ENCODE measurements around the gene CHST5.
A peak's percentile ranks its signal among the peaks of the same experiment; 100 is the strongest.

The CHST5 gene

GRCh38 chr16:75558846-75559401 lies 23.0 kb upstream of the CHST5 start:
- DNase-seq: no peak
- Histone ChIP-seq H3K23ac (ENCODE audit: low read length in 2 of 2) (no peak overlapping the region), H3K9me3 (ENCODE audit: control insufficient read depth, low read length) (no peaks in the 10 kb centered on the region), H3K79me1 (replicated peaks; ENCODE audit: low read length, poor library complexity, severe bottlenecking) (no peaks in the 10 kb centered on the region), H3K36me3 (ENCODE audit: control insufficient read depth in 1 of 2, insufficient read depth in 2 of 2, low read depth in 1 of 2, low read length in 2 of 2) (no peaks in the 10 kb centered on the region), H3K18ac (ENCODE audit: low read depth in 1 of 2, low read length in 2 of 2) (no peak overlapping the region), H2BK12ac (ENCODE audit: low read length in 2 of 2) (peak overlapping the region; percentile 25 to 54), H3K4me1 (ENCODE audit: control insufficient read depth, insufficient read depth, low read depth, low read length) (peaks cover 7% of the 10 kb centered on the region), H3K27me3 (ENCODE audit: control insufficient read depth in 1 of 2, insufficient read depth in 1 of 2, low read length in 2 of 2) (peaks cover 0 to 20% of the 10 kb centered on the region in 2 experiments), H2BK5ac (ENCODE audit: low read depth, low read length, poor library complexity, severe bottlenecking) (peak overlapping the region; percentile 4), H4K8ac (ENCODE audit: low read length) (no peak overlapping the region), H2AK5ac (ENCODE audit: low read length, severe bottlenecking) (no peak overlapping the region), H3K27ac (ENCODE audit: low read length, poor library complexity, severe bottlenecking) (no peak overlapping the region), H2AFZ (ENCODE audit: low read depth, low read length) (no peak overlapping the region), H2BK120ac (ENCODE audit: low read depth, low read length) (no peak overlapping the region), H3K4me3 (ENCODE audit: insufficient read depth in 1 of 2, low read depth in 1 of 2, low read length in 2 of 2) (no peak overlapping the region), H3K4me2 (ENCODE audit: low read length, poor library complexity, severe bottlenecking) (no peak overlapping the region), H4K91ac (ENCODE audit: low read length) (no peak overlapping the region), H3K14ac (ENCODE audit: low read length in 2 of 2) (peak overlapping the region in 1 of 2 experiments; percentile 43), H3K4ac (ENCODE audit: low read depth in 1 of 2, low read length in 2 of 2) (no peak overlapping the region), H3K9ac (ENCODE audit: low read length) (no peak overlapping the region), H2BK15ac (ENCODE audit: low read depth, poor library complexity, severe bottlenecking) (no peak overlapping the region)
- 87% methylated on average over 2 of the region's 2 CpGs for WGBS

DNA sequence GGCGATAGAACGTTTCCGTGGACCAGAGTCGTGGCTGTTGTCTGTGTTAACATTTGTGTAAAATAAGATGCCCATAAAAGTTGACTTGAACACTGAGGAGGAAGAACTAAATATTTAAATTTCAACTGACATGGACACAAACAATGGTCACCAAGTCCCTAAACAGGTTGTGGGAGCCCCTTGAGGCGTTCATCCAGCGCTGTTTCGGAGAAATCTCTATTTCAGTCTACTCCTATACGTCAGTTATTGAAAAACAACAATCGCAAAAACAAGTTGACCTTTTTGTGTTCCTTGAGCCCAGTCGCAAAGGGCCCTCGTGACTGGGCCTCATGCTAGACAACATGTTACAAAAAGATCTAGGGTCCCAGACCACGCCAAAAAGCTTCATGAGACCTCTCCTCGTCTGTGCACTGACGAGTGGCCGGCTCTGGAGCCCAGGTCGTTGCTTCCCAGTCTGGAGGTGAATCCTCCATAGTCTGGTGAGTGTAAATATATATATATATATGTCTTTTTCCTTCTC lies 20.6 kb upstream of the CHST5 start:
- H3K14ac ChIP-seq (ENCODE audit: low read length in 2 of 2): no peak overlapping the region
- no peaks in the 10 kb centered on the region for H3K9me3 ChIP-seq (ENCODE audit: control insufficient read depth, low read length)
- peaks cover 7% of the 10 kb centered on the region for H3K4me1 ChIP-seq (ENCODE audit: control insufficient read depth, insufficient read depth, low read depth, low read length)
- H4K91ac ChIP-seq (ENCODE audit: low read length): no peak overlapping the region
- peak overlapping the region; percentile 93 for H3K9ac ChIP-seq (ENCODE audit: low read length)
- H3K79me1 ChIP-seq (replicated peaks; ENCODE audit: low read length, poor library complexity, severe bottlenecking): peaks cover 6% of the 10 kb centered on the region
- no peak overlapping the region for H2BK5ac ChIP-seq (ENCODE audit: low read depth, low read length, poor library complexity, severe bottlenecking)
- H3K27ac ChIP-seq (ENCODE audit: low read length, poor library complexity, severe bottlenecking): peak overlapping the region; percentile 12
- no peak overlapping the region for H2AFZ ChIP-seq (ENCODE audit: low read depth, low read length)
- peaks cover 0 to 9% of the 10 kb centered on the region in 2 experiments for H3K27me3 ChIP-seq (ENCODE audit: control insufficient read depth in 1 of 2, insufficient read depth in 1 of 2, low read length in 2 of 2)
- H4K8ac ChIP-seq (ENCODE audit: low read length): peak overlapping the region; percentile 87
- DNase-seq: no peak
- peak overlapping the region in 1 of 2 experiments; percentile 54 for H3K18ac ChIP-seq (ENCODE audit: low read depth in 1 of 2, low read length in 2 of 2)
- 60% methylated on average over 8 of the region's 16 CpGs for WGBS
- peak overlapping the region in 1 of 2 experiments; percentile 54 for H3K4ac ChIP-seq (ENCODE audit: low read depth in 1 of 2, low read length in 2 of 2)
- peak overlapping the region; percentile 77 for H3K4me2 ChIP-seq (ENCODE audit: low read length, poor library complexity, severe bottlenecking)
- no peaks in the 10 kb centered on the region for H3K36me3 ChIP-seq (ENCODE audit: control insufficient read depth in 1 of 2, insufficient read depth in 2 of 2, low read depth in 1 of 2, low read length in 2 of 2)
- peak overlapping the region; percentile 19 for H2BK120ac ChIP-seq (ENCODE audit: low read depth, low read length)
- no peak overlapping the region for H2BK12ac ChIP-seq (ENCODE audit: low read length in 2 of 2)
- peak overlapping the region in 1 of 2 experiments; percentile 94 for H3K4me3 ChIP-seq (ENCODE audit: insufficient read depth in 1 of 2, low read depth in 1 of 2, low read length in 2 of 2)
- H3K23ac ChIP-seq (ENCODE audit: low read length in 2 of 2): no peak overlapping the region
- no peak overlapping the region for H2AK5ac ChIP-seq (ENCODE audit: low read length, severe bottlenecking)
- H2BK15ac ChIP-seq (ENCODE audit: low read depth, poor library complexity, severe bottlenecking): no peak overlapping the region

- Histone ChIP-seq H3K23ac (ENCODE audit: low read length in 2 of 2) (no peak within 1 kb of the TSS), H3K9me3 (ENCODE audit: control insufficient read depth, low read length) (no peaks in the 10 kb centered on the region), H2BK15ac (ENCODE audit: low read depth, poor library complexity, severe bottlenecking) (peak within 1 kb of the TSS; percentile 3), H3K4me3 (ENCODE audit: insufficient read depth in 1 of 2, low read depth in 1 of 2, low read length in 2 of 2) (peak within 1 kb of the TSS; percentile 77 to 94), H2AK5ac (ENCODE audit: low read length, severe bottlenecking) (no peak within 1 kb of the TSS), H4K91ac (ENCODE audit: low read length) (no peak within 1 kb of the TSS), H2BK5ac (ENCODE audit: low read depth, low read length, poor library complexity, severe bottlenecking) (no peak within 1 kb of the TSS), H3K4me2 (ENCODE audit: low read length, poor library complexity, severe bottlenecking) (peak within 1 kb of the TSS; percentile 77), H2BK120ac (ENCODE audit: low read depth, low read length) (peak within 1 kb of the TSS; percentile 19), H3K79me1 (replicated peaks; ENCODE audit: low read length, poor library complexity, severe bottlenecking) (peaks cover 6% of the 10 kb centered on the region), H3K4ac (ENCODE audit: low read depth in 1 of 2, low read length in 2 of 2) (peak within 1 kb of the TSS; percentile 54 to 75), H3K4me1 (ENCODE audit: control insufficient read depth, insufficient read depth, low read depth, low read length) (peaks cover 7% of the 10 kb centered on the region), H2BK12ac (ENCODE audit: low read length in 2 of 2) (no peak within 1 kb of the TSS), H3K27me3 (ENCODE audit: control insufficient read depth in 1 of 2, insufficient read depth in 1 of 2, low read length in 2 of 2) (peaks cover 0 to 9% of the 10 kb centered on the region in 2 experiments), H4K8ac (ENCODE audit: low read length) (peak within 1 kb of the TSS; percentile 87), H3K14ac (ENCODE audit: low read length in 2 of 2) (no peak within 1 kb of the TSS), H3K27ac (ENCODE audit: low read length, poor library complexity, severe bottlenecking) (peak within 1 kb of the TSS; percentile 12), H3K9ac (ENCODE audit: low read length) (peak within 1 kb of the TSS; percentile 93), H3K18ac (ENCODE audit: low read depth in 1 of 2, low read length in 2 of 2) (peak within 1 kb of the TSS; percentile 9 to 54), H3K36me3 (ENCODE audit: control insufficient read depth in 1 of 2, insufficient read depth in 2 of 2, low read depth in 1 of 2, low read length in 2 of 2) (no peaks in the 10 kb centered on the region), H2AFZ (ENCODE audit: low read depth, low read length) (peak within 1 kb of the TSS; percentile 83)
- peak; percentile 95 for DNase-seq
- WGBS: under 1% methylated on average over 70 of the region's 75 CpGs
These were observed 20.0 kb upstream of the CHST5 start, which contains the start of gene TMEM231 for GRCh38 chr16:75555707-75556430. Gene TMEM231 (minus strand): TSS chr16:75556252. CDS start chr16:75556209, 43 bp downstream.

DNA sequence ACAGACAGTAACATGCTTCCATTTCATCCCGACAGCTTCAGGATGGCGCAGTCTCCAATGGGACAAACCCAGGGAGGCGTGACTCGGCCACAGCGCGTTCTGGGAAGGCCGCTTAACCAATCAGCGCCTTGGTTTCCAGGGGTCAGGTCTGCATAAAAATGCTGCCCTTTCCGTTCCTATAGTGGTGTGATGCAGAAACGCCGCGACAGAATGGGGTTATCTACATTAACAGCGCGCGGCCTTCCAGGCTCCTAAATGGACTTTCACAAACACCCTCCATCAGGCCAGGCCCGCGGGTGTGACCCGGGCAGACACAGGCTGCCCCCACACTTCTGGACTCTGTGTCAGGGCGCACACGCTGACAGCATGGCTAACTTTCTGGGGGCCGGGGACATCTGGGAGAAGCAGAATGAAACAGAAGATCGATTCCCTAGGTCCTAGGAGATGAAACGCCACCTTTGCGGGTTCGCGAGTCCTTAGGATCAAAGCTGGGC lies 19.4 kb upstream of the CHST5 start:
- no peak overlapping the region for H3K4ac ChIP-seq (ENCODE audit: low read depth in 1 of 2, low read length in 2 of 2)
- no peak overlapping the region for H4K91ac ChIP-seq (ENCODE audit: low read length)
- H3K4me2 ChIP-seq (ENCODE audit: low read length, poor library complexity, severe bottlenecking): peak overlapping the region; percentile 77
- H3K4me1 ChIP-seq (ENCODE audit: control insufficient read depth, insufficient read depth, low read depth, low read length): peaks cover 7% of the 10 kb centered on the region
- no peak overlapping the region for H3K23ac ChIP-seq (ENCODE audit: low read length in 2 of 2)
- no peak overlapping the region for H3K27ac ChIP-seq (ENCODE audit: low read length, poor library complexity, severe bottlenecking)
- no peak overlapping the region for H2BK5ac ChIP-seq (ENCODE audit: low read depth, low read length, poor library complexity, severe bottlenecking)
- peak overlapping the region; percentile 77 to 94 for H3K4me3 ChIP-seq (ENCODE audit: insufficient read depth in 1 of 2, low read depth in 1 of 2, low read length in 2 of 2)
- H2BK12ac ChIP-seq (ENCODE audit: low read length in 2 of 2): no peak overlapping the region
- no peaks in the 10 kb centered on the region for H3K36me3 ChIP-seq (ENCODE audit: control insufficient read depth in 1 of 2, insufficient read depth in 2 of 2, low read depth in 1 of 2, low read length in 2 of 2)
- no peak overlapping the region for H2AK5ac ChIP-seq (ENCODE audit: low read length, severe bottlenecking)
- peak overlapping the region; percentile 0 to 9 for H3K18ac ChIP-seq (ENCODE audit: low read depth in 1 of 2, low read length in 2 of 2)
- peak overlapping the region; percentile 93 for H3K9ac ChIP-seq (ENCODE audit: low read length)
- no peak overlapping the region for H2BK120ac ChIP-seq (ENCODE audit: low read depth, low read length)
- WGBS: 1% methylated on average over 26 of the region's 26 CpGs
- peak overlapping the region; percentile 45 for H4K8ac ChIP-seq (ENCODE audit: low read length)
- H3K14ac ChIP-seq (ENCODE audit: low read length in 2 of 2): no peak overlapping the region
- peaks cover 6% of the 10 kb centered on the region for H3K79me1 ChIP-seq (replicated peaks; ENCODE audit: low read length, poor library complexity, severe bottlenecking)
- H3K9me3 ChIP-seq (ENCODE audit: control insufficient read depth, low read length): no peaks in the 10 kb centered on the region
- H2AFZ ChIP-seq (ENCODE audit: low read depth, low read length): peak overlapping the region; percentile 83
- no peak overlapping the region for H2BK15ac ChIP-seq (ENCODE audit: low read depth, poor library complexity, severe bottlenecking)
- peaks cover 0 to 9% of the 10 kb centered on the region in 2 experiments for H3K27me3 ChIP-seq (ENCODE audit: control insufficient read depth in 1 of 2, insufficient read depth in 1 of 2, low read length in 2 of 2)
- DNase-seq: peak; percentile 93

All from mesenchymal stem cell (in vitro differentiated cells and primary cell).